Measurements from ENCODE around the gene LCE1B.

The LCE1B gene, protein sequence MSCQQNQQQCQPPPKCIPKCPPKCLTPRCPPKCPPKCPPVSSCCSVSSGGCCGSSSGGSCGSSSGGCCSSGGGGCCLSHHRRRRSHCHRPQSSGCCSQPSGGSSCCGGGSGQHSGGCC

DNA sequence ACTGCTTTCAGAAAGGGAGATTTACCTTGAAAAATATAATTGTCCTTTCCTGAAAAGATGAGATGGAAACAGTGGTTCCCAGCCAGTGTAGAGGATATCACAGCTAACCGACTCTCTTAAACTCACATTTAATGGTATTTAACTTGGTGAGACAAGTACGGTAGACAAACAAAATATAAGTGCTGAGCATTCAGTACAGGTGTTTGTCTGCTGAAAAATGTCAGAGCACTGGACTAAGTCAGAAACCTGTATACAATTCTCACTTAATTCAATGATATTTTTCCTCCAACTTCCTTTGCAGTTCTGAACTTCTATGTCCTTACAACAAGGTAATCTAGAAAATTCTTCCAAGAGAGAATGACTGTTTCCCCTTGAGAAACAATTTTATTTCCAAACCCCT is at the start of gene LCE1B:
Gene LCE1B, plus strand, starts transcription at position 301 of the 400 bp plus-strand sequence. CDS start 476 bp downstream, outside the sequence.
- DNase-seq (ENCODE audit: low read depth) = no peak

DNA sequence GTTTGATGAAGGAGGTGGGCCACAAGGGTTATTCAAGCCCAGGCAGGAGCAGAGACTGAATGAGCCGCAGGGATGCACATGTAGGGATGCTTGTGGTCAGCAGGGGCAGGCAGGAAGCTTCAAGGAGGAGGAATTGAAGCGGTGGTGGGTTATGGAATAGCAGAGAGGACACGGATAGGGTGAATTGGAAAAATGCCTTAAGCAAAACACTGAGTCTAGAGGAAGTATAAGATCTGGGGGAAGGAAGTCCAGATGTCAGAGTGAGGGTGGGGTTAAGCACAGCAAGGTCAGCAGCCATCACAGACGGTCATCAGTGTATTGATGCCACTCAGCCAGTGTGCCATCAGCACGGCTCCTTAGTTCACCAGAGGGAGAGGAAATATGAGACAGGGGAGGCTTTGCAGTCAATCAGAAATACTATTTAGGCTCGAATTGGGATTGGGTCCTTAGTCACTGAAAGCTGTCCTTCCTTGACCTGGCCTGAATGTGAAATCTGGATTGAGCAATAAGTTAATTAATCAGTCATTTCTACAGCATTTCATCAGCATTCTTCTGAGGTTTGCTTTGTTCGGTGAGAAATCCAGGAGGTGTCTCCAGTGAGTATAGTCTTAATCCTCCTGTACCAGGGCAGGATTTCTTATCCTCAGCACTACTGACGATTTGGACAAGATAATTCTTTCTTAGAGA is 42.8 kb upstream of the LCE1B start:
- DNase-seq (ENCODE audit: low read depth) = peak; percentile 49

DNA sequence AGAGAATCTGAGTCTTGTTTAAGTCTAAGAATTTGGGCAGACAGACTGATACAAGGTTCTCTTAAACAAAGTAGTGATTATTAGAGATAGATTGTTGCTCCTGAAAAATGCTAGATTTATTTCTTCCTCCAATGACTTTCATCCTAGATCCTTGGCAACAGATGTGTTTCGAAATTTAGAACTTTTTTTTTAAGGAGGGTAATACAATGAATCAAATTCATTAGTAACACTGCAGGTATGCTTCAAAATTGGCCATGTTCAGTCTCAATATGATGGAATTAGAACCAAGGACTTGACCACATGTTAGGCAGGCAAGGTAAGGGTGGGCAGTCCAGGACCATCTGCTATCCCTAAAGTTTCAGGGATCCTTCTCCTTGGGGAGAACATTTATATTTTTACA is 41.4 kb upstream of the LCE1B start:
- no peak for DNase-seq (ENCODE audit: low read depth)

DNA sequence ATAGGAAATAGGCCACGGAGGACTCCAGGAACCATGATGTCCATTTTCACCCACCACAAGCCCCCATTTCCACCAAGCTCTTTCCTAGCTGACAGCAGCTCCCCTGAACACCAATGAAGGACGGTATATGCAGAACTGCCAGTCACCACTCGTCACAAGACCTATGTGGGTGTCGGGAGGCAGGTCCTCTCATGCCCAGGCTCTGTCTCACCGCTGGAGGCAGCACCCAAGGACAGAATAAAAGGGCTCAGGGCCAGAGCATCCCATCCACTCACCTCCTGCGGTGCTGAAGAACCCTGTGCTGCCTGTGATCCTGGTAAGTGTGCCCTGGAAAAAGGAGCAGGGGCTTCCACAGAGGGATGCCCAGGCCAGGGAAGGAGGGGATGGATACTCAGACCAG is 36.9 kb upstream of the LCE1B start, which contains the start of gene LCE1F:
Gene LCE1F, plus strand, starts transcription at position 266 of the 400 bp plus-strand sequence. CDS start 1,232 bp downstream, outside the sequence.
- DNase-seq (ENCODE audit: low read depth) = no peak

DNA sequence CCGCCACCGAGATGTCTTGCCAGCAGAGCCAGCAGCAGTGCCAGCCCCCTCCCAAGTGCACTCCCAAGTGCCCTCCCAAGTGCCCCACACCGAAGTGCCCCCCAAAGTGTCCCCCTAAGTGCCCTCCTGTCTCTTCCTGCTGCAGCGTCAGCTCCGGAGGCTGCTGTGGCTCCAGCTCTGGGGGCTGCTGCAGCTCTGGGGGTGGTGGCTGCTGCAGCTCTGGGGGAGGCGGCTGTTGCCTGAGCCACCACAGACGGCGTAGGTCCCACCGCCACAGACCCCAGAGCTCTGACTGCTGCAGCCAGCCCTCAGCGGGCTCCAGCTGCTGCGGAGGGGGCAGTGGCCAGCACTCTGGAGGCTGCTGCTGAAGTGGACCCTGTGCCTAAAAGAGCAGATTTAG is 35.4 kb upstream of the LCE1B start:
- no peak for DNase-seq (ENCODE audit: low read depth)

DNA sequence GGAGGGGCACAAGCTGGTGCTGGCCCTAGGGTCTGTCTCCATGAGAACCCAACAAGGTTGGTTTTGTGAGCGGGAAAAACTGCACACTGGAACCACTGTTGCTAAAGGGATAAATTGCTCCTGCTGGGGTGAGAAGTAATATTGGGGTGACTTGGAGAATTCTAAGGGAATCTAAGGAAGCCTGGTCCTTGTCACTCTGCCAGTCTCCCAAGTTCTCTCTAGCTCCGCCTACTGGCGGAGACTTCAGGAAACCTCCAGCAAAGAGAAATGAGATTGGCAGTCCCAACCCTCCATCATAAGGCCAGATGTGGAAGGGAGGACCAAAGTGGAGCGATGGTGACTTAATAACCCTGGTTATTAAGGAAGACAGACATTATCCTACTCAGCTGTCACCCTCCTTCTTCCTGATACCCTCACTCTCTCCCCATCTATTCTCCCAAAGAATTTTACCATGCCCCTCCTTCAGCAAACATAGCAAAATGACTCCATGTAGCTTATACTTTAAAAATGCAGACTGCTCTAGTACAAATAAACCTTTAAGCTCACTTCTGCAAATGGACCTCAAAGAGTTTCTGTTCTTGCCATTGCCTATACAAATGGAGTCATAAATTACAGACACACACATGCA is 34.1 kb upstream of the LCE1B start:
- DNase-seq (ENCODE audit: low read depth) = no peak

DNA sequence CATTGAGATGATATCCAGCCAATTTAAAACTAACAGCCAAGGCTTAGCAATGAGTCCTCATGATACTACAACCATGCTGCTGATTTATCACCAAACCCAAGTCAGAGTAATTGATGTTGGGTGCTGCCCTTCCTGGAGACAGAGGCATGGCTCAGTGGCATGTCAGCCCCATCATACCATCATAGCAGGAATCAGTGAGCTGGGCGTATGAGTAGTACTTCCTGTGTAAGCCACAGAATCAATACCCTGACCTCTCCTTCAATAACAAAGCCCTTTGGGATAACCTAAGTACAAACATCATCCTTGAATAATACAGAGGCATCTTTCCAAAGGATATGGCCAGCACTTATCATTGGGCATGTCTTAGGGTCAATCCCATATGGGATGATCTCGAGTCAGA is 28.7 kb upstream of the LCE1B start:
- DNase-seq (ENCODE audit: low read depth) = no peak

DNA sequence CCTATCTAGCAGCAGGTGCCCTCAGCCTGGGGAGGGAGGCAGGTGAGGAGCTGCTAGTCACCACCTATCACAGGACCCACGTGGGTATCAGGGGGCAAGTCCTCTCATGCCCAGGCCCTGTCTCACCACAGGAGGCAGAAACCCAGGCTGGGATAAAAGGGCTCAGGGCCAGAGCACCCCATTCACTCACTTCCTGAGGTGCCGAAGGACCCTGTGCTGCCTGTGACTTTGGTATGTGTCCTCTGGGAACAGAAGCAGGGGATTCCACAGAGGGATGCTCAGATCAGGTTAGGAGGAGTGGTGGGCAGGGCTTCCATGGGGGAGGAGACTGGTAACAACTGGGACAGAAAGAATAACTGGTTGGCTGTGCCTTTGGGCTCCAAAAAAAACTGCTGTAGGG is 25.7 kb upstream of the LCE1B start, which contains the start of gene LCE1E:
Gene LCE1E, plus strand, starts transcription at position 181 of the 400 bp plus-strand sequence. CDS start 1,043 bp downstream, outside the sequence.
- DNase-seq (ENCODE audit: low read depth) = no peak

DNA sequence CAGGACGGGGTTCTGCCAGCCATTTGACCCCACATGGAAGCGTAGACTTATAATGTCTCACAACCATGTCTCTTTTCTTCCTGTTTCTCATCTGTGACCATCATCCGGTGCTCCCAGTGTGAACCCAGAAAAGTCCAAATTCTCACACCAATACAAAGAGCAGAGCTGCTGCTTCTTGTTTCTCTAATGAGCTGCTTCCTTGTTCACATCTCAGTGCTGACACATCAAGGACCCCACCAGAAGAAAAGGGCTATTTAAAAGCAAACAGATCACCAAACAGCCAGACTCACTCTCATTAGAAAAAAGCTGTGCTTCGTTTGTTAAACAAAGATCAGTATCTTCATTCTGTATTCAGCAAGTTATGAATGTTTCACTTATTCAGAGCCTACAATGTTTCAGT is 16.1 kb upstream of the LCE1B start:
- no peak for DNase-seq (ENCODE audit: low read depth)

DNA sequence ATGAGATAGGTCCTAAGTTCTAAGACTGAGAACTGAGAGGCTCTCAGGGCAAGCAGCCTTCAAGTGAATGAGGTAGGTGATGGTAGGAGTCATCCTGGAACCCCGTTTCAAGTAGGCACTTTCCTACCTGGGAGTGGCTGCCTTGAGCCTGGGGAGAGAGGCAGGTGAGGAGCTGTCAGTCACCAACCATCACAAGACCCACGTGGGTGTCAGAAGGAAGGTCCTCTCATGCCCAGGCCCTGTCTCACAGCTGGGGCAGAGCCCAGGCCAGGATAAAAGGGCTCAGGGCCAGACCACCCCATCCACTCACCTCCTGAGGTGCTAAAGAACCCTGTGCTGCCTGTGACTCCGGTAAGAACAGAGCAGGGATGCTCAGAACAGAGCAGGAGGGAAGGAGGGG is 15.3 kb upstream of the LCE1B start, which contains the start of gene LCE1D:
Gene LCE1D, plus strand, starts transcription at position 301 of the 400 bp plus-strand sequence. CDS start 1,074 bp downstream, outside the sequence.
- DNase-seq (ENCODE audit: low read depth) = no peak

DNA sequence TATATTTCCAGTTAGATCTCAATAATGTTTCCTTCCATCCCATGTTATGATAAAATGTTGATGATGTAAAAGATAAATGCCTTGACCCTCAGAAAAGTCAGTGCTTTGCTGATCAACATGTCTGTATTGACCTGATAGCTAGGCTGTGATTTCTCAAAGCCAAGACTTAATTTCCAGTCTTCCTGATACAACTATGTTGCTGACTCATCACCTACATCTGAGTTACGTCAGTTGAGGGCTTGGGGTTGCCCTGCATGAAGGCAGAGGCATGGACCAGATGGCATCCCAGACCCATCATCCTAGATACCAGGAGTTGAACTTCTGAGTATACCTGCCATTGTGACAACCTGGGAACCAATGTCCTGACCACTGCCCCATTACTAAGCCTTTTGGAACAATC is 10.4 kb upstream of the LCE1B start:
- DNase-seq (ENCODE audit: low read depth) = no peak

DNA sequence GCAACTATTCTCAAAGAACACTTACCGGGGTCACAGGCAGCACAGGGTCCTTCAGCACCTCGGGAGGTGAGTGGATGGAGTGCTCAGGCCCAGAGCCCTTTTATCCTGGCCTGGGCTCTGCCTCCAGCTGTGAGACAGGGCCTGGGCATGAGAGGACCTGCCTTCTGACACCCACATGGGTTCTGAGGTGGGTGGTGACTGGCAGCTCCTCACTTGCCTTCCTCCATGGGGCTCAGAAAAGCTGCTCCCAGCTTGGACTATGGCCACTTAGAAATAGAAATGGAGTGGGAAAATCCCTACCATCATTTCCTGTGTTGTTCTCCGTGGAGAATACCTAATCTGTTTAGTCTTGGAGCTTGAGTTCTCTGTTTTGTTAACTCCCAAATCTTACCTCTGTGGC is 5.2 kb upstream of the LCE1B start, which contains the start of gene LCE1C:
Gene LCE1C, minus strand, starts transcription at position 76 of the 400 bp plus-strand sequence. CDS start 1,173 bp downstream, outside the sequence.
- no peak for DNase-seq (ENCODE audit: low read depth)

DNA sequence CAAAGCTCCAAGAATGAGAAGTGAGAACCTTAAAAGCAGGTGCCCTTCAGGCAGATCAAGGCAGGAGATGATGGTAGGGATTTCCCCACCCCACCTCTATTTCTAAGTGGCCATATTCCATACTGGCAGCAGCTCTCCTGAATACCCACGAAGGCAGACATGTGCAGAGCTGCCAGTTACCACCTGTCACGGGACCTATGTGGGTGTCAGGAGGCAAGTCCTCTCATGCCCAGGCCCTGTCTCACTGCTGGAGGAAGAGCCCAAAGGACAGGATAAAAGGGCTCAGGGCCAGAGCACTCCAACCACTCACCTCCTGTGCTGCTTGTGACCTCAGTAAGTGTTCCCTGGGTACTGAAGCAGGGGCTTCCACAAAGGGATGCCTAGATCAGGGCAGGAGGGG is 721 bp upstream of the LCE1B start:
- DNase-seq (ENCODE audit: low read depth) = no peak

DNA sequence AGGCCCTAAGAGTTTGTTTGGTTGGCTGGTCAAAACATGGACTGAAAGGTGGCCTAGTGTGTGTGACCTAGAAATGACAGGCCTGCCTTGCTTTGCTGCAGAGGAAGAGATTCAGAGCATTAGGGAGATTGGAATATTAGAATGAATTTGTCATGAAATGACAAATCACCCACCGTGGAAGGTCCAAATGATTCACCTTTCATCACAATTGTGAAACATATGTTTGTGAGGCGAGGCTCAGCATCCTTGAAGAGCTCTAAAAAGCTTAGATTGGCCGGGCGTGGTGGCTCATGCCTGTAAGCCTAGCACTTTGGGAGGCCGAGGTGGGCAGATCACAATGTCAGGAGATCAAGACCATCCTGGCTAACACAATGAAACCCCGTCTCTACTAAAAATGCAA is 5.5 kb downstream of the LCE1B start:
- no peak for DNase-seq (ENCODE audit: low read depth)

DNA sequence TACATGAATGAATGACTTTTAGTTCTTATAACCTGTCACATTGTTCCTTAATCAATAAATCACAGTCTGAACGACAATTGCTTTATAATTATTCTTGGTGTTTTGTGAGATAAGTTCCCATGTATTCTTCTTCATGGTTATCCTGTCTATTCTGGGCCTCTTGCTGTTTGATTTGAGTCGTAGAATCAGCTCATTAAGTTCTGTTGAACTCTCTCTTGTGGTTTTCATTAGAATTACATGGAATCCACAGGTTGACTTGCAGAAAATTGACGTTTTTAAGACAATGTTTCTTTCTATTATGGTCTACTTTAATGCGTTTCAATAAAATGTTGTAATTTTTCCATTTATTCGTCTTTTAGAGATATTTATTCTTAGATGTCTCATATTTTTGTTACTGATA is 11.5 kb downstream of the LCE1B start:
- DNase-seq (ENCODE audit: low read depth) = no peak

DNA sequence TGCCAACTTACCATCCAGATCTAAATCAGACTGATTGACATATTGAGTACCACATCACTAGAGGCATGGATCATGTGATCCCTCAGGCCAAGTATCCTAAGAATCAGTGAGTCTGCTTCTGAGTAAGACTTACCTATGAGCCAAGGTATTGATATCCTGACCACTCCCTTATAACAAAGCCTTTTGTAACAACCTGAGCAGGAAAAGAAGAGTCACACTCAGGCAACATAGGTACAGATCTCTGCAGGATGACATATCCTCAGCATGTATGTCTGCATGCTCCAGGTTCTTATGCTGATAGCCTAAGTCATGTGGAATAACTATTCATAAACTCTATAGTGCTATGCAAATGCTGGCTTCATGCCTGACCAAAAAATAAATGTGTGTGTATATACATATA is 13.2 kb downstream of the LCE1B start:
- DNase-seq (ENCODE audit: low read depth) = no peak

DNA sequence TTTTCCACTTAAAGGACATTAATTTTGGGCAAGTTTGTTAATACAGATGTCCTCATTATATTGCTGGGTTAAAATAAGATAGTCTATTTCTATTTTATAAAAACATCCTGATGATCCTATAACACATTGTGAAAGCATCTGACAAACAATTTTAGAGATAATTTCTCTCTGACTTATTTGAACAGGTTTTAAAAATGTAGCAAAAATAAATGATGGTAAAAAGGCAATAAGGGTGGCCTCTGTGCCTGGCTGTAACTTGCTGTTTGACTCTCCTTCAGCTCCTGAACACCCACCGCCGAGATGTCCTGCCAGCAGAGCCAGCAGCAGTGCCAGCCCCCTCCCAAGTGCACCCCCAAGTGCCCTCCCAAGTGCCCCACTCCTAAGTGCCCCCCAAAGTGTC is 15.4 kb downstream of the LCE1B start, which contains the start of gene LCE1A:
Gene LCE1A, plus strand, starts transcription at position 301 of the 400 bp plus-strand sequence. Its CDS starts 0 bp downstream, at position 301.
- no peak for DNase-seq (ENCODE audit: low read depth)

DNA sequence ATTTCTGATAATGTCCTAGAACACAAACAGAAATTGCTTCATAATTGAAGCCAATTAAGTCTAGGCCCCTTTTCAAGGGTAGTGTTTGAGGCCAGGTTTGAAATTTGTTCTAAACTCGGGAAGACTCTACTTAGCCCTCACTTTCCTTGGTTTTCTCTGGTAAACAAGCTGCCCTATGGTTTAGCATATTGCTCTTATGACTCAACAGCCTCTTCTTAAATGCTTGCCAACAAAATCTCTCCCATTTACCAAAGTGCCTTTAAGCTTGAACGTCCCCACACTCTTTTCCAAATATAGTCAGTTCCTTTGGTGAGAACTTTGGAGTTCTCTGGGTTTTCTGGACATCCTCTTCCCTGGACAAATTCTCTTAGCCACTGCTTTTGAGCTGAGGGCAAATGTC is 25.1 kb downstream of the LCE1B start:
- DNase-seq (ENCODE audit: low read depth) = no peak

DNA sequence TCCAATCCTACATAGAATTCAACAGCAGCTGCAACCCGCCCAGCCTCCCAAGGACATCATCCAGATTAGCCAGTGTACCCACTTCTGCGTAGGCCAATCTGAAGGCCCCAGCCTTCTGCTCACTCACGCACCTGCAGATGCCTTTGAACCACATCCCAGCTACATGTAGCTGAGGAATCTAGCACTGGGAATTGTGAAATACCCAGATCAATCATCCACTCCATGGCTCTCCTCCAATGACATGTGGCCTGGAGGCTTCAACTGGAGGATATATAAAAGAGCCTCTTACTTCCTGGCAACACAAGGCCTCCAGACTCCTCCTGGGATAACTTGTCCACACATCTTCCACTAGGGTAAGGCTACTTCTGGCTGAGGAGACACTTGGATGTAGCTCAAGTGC is 30.8 kb downstream of the LCE1B start, which contains the start of gene LCE6A:
Gene LCE6A, plus strand, starts transcription at position 301 of the 400 bp plus-strand sequence. CDS start 665 bp downstream, outside the sequence.
- DNase-seq (ENCODE audit: low read depth) = no peak

DNA sequence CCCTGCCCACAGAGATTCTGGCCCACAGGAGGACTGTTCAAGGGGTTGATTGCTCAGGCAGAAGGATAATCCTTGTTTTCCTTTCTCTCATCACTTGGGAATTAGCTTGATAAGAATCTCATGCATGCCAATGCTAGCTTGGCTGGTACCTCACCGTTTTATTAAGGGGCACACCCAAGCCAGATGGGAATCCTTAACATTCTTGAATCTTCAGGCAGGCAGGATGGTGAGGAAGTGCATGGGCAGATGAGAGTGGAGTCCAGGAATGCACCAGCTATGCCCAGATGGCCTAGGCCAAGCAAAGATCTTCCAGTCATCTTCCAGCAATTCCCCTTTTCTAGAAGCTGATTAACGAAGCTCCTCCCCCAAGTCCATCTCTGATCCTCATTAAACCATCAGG is 43.9 kb downstream of the LCE1B start:
- no peak for DNase-seq (ENCODE audit: low read depth)

DNA sequence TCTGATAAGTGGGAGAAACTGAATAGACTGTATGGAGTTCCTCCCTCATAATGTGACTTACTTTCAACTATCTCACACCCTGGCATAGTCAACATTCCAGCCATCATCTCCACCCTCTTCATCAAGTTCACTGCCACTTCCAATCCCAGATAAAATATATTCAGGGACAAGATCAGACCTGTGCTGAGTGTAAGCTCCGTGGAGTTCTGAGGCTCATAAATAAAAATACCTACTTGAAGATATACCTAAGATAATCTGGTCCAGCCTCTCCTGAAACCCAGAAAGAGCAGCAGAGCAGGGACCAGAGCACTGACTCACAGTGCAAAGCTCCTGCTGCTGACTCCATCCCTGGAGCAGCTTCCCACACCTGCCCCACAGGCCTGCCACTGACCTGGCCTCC is 46.3 kb downstream of the LCE1B start:
- no peak for DNase-seq (ENCODE audit: low read depth)

DNA sequence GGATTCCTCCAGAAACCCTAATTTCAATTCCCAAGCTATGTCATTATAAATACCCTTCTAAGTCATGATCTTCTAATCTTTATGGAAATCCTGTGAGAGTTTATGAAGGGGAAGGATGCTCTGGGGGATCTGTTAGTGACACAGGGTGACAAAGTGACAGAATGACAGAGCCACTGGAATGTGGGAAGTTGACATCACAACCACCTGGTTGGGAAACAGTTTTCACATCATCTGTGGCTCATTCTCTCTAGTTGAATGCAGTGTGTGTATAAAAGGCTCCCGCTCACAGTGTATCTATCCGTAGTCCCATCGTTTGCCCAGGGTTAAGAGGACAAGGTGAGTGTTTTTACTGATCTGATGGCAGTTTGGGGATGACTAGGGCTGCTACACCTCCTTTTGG is 47.9 kb downstream of the LCE1B start, which contains the start of gene LCE7A:
Gene LCE7A, plus strand, starts transcription at position 301 of the 400 bp plus-strand sequence. CDS start 702 bp downstream, outside the sequence.
- no peak for DNase-seq (ENCODE audit: low read depth)

DNA sequence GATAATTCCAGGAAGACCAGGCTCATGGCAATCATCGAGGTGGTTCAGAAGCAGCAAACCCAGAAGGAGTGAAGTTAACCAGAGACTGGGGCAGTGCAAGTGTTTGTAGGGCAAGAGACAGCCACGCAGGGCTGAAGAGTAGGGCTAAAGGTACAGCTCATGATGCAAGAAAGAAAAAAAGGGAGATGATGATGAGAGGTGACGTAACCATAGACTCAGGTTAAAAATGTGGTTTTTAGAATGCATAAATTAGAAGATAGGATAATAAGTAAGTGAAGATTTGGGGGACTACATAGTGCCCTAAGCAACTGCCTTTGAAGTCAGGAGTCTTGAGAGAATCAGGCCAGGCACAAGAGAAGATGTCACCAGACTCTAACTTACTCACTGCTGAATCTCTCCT is 48.4 kb downstream of the LCE1B start:
- no peak for DNase-seq (ENCODE audit: low read depth)

Data from fibroblast of the conjunctiva (primary cell).